Endodermal cell (in vitro differentiated cells): Measurements from ENCODE around the gene CD19. TPM values are rescaled to one million over a fixed set of nuclear protein-coding genes. Genes with fewer than 3 reads are reported as not detected.

Source experiments
- DNase-seq: peaks from one replicate; pipeline ENCODE4 v3.0.0-alpha.2; 2017
- H3K27ac ChIP-seq: 2 replicates; pipeline ENCODE4 v1.5.1; 2013; ENCODE audit warnings: mild to moderate bottlenecking, low read depth, low read length, moderate library complexity
- H3K27me3 ChIP-seq: 2 replicates; pipeline ENCODE4 v1.6.1; 2013; ENCODE audit warnings: mild to moderate bottlenecking, low read length, moderate library complexity; ENCODE audit not compliant: insufficient read depth, control insufficient read depth, poor library complexity, severe bottlenecking
- H3K36me3 ChIP-seq: 2 replicates; pipeline ENCODE4 v1.7.0; 2013; ENCODE audit warnings: mild to moderate bottlenecking, low read length, moderate library complexity; ENCODE audit not compliant: control insufficient read depth, insufficient read depth
- H3K4me1 ChIP-seq: one replicate; pipeline ENCODE4 v1.7.0; 2013; ENCODE audit warnings: low read length; ENCODE audit not compliant: control insufficient read depth, insufficient read depth
- H3K4me3 ChIP-seq: 2 replicates; pipeline ENCODE4 v1.5.1; 2013; ENCODE audit warnings: mild to moderate bottlenecking, low read length, moderate library complexity
- H3K9ac ChIP-seq: 2 replicates; pipeline ENCODE4 v1.6.1; 2013; ENCODE audit warnings: mild to moderate bottlenecking, low read length, moderate library complexity; ENCODE audit not compliant: poor library complexity, severe bottlenecking; ENCODE audit errors: extremely low read depth
- H3K9me3 ChIP-seq: 2 replicates; pipeline ENCODE4 v1.6.1; 2013; ENCODE audit warnings: mild to moderate bottlenecking, low read length, moderate library complexity; ENCODE audit not compliant: control insufficient read depth
- H3K27ac Mint-ChIP-seq: 2 replicates; pipeline ENCODE4 v1.8.0; 2020; ENCODE audit warnings: mixed read lengths
- H3K27me3 Mint-ChIP-seq: 2 replicates; pipeline ENCODE4 v1.8.0; 2021; ENCODE audit warnings: mild to moderate bottlenecking, mixed read lengths; ENCODE audit not compliant: insufficient read depth
- H3K36me3 Mint-ChIP-seq: 2 replicates; pipeline ENCODE4 v1.8.0; 2020; ENCODE audit warnings: low read depth, mixed read lengths
- H3K4me1 Mint-ChIP-seq: 2 replicates; pipeline ENCODE4 v1.8.0; 2020; ENCODE audit warnings: mixed read lengths
- H3K4me3 Mint-ChIP-seq: 2 replicates; pipeline ENCODE4 v1.8.0; 2020; ENCODE audit warnings: mild to moderate bottlenecking, moderate library complexity, mixed read lengths
- H3K9me3 Mint-ChIP-seq: 2 replicates; pipeline ENCODE4 v1.8.0; 2020; ENCODE audit warnings: mild to moderate bottlenecking, mixed read lengths
- WGBS, 2 experiments: methylation state at CpG; one replicate each; pipeline versions ENCODE4 v1.1.5 to v1.1.7; 2013; ENCODE audit warnings: missing lambda C conversion rate in 2 of 2, mixed read lengths in 1 of 2; ENCODE audit not compliant: insufficient coverage in 1 of 2, insufficient read length in 1 of 2; 5-methylcytosine and 5-hydroxymethylcytosine counted together
- total RNA-seq, 2 donors: library from RNA; stranded (reverse); fragmentation: NEBNext Ultra II Directional in 1 of 2; extraction: Animal tissue kit (Norgen Biotek cat#: 25700) in 1 of 2; gene quantifications; 2 replicates in 1 of 2; 3 replicates in 1 of 2; pipeline ENCODE4 v1.2.1, GENCODE V29; 2021
- TF ChIP-seq, protein P1 (sequence below): fragments of 200-600 bp; sonication (generic); conservative IDR thresholded peaks from 2 replicates; pipeline ENCODE4 v1.5.0; 2021; ENCODE audit warnings: antibody characterized with exemption, mild to moderate bottlenecking

The CD19 gene
- total RNA-seq, 2 donors from 2014 or later = not detected

DNA sequence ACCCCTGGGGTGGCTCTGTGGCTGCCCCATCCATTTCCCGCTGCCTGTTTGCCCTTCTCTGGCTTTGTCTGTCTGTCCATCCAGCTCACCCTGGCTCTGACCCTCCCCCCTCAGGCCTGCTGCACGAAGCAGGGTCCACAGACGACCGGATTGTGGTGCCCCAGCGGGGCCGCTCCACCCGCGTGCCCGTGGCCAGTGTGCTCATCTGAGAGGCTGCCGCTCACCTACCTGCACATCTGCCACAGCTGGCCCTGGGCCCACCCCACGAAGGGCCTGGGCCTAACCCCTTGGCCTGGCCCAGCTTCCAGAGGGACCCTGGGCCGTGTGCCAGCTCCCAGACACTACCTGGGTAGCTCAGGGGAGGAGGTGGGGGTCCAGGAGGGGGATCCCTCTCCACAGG, 52.3 kb downstream of the CD19 start:
- no peak overlapping the region for H3K9ac ChIP-seq
- H3K9me3 ChIP-seq = no peaks in the 10 kb centered on the region
- no peaks in the 10 kb centered on the region for H3K27me3 Mint-ChIP-seq
- H3K36me3 Mint-ChIP-seq = peaks cover 65% of the 10 kb centered on the region
- DNase-seq = no peak
- H3K4me3 ChIP-seq = no peak overlapping the region
- H3K27ac ChIP-seq = no peak overlapping the region
- no peaks in the 10 kb centered on the region for H3K27me3 ChIP-seq
- H3K4me1 ChIP-seq = no peaks in the 10 kb centered on the region
- peaks cover 31% of the 10 kb centered on the region for H3K36me3 ChIP-seq
- H3K9me3 Mint-ChIP-seq = peaks cover 5% of the 10 kb centered on the region
- no peak overlapping the region for H3K27ac Mint-ChIP-seq
- no peaks in the 10 kb centered on the region for H3K4me1 Mint-ChIP-seq
- H3K4me3 Mint-ChIP-seq = no peak overlapping the region
- WGBS, 2 experiments = 88 to 91% methylated on average over 7 to 12 of the region's 12 CpGs
- TF ChIP-seq, protein P1, sequence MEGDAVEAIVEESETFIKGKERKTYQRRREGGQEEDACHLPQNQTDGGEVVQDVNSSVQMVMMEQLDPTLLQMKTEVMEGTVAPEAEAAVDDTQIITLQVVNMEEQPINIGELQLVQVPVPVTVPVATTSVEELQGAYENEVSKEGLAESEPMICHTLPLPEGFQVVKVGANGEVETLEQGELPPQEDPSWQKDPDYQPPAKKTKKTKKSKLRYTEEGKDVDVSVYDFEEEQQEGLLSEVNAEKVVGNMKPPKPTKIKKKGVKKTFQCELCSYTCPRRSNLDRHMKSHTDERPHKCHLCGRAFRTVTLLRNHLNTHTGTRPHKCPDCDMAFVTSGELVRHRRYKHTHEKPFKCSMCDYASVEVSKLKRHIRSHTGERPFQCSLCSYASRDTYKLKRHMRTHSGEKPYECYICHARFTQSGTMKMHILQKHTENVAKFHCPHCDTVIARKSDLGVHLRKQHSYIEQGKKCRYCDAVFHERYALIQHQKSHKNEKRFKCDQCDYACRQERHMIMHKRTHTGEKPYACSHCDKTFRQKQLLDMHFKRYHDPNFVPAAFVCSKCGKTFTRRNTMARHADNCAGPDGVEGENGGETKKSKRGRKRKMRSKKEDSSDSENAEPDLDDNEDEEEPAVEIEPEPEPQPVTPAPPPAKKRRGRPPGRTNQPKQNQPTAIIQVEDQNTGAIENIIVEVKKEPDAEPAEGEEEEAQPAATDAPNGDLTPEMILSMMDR = no peak

DNA sequence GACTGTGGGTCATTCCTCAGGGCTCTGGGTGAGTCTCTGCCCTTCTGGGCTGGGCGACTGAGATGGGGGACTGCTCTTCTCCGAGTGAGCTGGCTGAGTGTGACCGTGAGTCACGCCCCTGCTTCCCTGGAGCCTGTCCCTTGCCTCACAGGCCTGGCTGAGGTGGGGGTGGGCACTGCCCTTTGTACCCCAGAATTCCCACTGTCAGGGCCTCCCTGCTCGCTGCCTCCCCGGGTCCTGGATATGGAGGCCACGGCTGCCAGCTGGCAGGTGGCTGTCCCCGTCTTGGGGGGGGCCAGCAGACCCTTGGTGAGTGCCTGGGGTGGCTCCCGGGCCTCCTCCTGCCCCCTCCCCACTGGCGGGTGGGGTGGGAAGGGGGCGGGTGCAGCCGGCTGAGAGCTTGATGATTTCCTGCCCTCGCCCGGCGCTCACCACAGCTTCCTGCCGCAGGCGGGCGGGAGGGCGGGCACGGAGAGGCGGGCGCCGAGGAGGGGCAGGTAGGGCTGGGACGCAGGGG, 52.9 kb downstream of the CD19 start, which contains the start of gene LAT:
Gene LAT, plus strand, starts transcription at position 434 of the 517 bp plus-strand sequence. CDS start 366 bp downstream, outside the sequence.
- H3K27ac Mint-ChIP-seq = no peak within 1 kb of the TSS
- no peak within 1 kb of the TSS for H3K4me3 Mint-ChIP-seq
- Histone ChIP-seq H3K4me1 (no peaks in the 10 kb centered on the region), H3K27me3 (no peaks in the 10 kb centered on the region), H3K9ac (no peak within 1 kb of the TSS), H3K4me3 (no peak within 1 kb of the TSS), H3K27ac (no peak within 1 kb of the TSS), H3K36me3 (peaks cover 31% of the 10 kb centered on the region), H3K9me3 (no peaks in the 10 kb centered on the region)
- H3K9me3 Mint-ChIP-seq = peaks cover 5% of the 10 kb centered on the region
- H3K4me1 Mint-ChIP-seq = no peaks in the 10 kb centered on the region
- H3K27me3 Mint-ChIP-seq = no peaks in the 10 kb centered on the region
- 91% methylated on average over 6 to 21 of the region's 24 CpGs for WGBS, 2 experiments
- no peak for DNase-seq
- TF ChIP-seq, protein P1 = no peak
- peaks cover 63% of the 10 kb centered on the region for H3K36me3 Mint-ChIP-seq

DNA sequence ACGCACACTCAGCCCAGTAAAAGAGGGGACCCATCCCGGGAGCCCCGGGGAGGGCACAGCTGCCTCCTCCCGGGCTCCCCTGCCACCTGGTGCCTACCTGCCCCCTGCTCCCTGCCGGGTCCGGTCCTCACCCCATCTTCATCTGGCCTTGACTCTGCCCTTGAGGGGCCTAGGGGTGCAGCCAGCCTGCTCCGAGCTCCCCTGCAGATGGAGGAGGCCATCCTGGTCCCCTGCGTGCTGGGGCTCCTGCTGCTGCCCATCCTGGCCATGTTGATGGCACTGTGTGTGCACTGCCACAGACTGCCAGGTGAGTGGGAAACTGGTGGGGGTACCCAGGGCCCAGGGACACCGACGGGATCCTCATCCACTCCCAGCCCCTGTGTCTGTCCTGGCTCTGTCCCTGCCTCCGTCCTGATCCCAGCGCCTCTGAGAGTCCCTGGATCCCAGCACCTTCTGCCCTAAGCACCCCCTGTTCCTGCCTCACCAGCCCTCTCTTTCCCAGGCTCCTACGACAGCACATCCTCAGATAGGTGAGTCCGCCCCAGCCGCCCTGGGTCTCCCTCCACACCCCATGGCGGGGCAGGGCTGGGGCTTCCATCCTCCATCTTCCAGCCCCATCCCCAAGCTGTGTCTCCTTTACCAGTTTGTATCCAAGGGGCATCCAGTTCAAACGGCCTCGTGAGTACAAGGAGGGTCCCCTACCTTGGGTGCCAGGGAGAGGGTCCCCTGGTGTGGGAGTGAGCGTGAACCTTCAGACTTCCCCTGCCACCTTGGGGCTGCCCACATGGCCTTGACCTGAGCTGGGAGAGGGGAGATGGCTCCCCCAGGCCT, 53.7 kb downstream of the CD19 start:
- Histone ChIP-seq H3K27me3 (no peaks in the 10 kb centered on the region), H3K27ac (no peak overlapping the region), H3K9ac (no peak overlapping the region), H3K9me3 (no peaks in the 10 kb centered on the region), H3K36me3 (peaks cover 27% of the 10 kb centered on the region), H3K4me1 (no peaks in the 10 kb centered on the region), H3K4me3 (no peak overlapping the region)
- H3K4me1 Mint-ChIP-seq = no peaks in the 10 kb centered on the region
- DNase-seq = no peak
- TF ChIP-seq, protein P1 = no peak
- H3K27ac Mint-ChIP-seq = no peak overlapping the region
- H3K4me3 Mint-ChIP-seq = no peak overlapping the region
- 93 to 96% methylated on average over 7 to 19 of the region's 19 CpGs for WGBS, 2 experiments
- peaks cover 5% of the 10 kb centered on the region for H3K9me3 Mint-ChIP-seq
- no peaks in the 10 kb centered on the region for H3K27me3 Mint-ChIP-seq
- H3K36me3 Mint-ChIP-seq = peaks cover 62% of the 10 kb centered on the region
